Activated CD8-positive, alpha-beta memory T cell treated with anti-CD3 and anti-CD28 coated beads, Interleukin-2, amount 50 U/mL, for 24 hours (primary cell): ENCODE data around the gene TPRG1.

Experiments
- DNase-seq: peaks from one replicate; pipeline ENCODE4 v3.0.0-alpha.2; 2020; ENCODE audit errors: extremely low read depth

TPRG1 gene

GRCh38 chr3:189355481-189356201 is 183.9 kb downstream of the TPRG1 start:
- no peak for DNase-seq

DNA sequence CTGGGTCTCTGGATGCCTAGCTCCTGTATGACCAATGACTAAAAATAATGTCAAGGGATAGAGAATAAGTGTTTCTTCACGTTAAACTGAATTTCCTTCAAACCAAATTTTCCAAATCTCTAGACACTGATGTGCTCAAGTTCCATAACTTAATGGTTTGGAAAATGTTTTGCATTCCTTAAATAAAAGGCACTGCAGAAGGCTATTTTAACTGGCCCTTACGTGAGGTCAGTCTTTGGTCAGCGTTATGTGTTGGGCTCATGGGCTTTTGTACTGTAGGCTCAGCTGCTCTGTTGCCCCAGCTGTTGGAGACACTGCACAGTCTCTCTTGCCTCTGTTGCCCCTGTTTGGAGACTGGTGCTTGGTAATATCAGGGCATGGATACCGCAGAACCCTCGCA is 188.5 kb downstream of the TPRG1 start:
- no peak for DNase-seq

GRCh38 chr3:189361103-189361835 is 189.5 kb downstream of the TPRG1 start:
- DNase-seq = no peak

GRCh38 chr3:189363590-189364255 is 192.0 kb downstream of the TPRG1 start:
- no peak for DNase-seq

- DNase-seq = no peak
These were observed 194.1 kb downstream of the TPRG1 start for GRCh38 chr3:189365609-189366564.

GRCh38 chr3:189368384-189368783 is 196.6 kb downstream of the TPRG1 start:
- DNase-seq = no peak

DNA sequence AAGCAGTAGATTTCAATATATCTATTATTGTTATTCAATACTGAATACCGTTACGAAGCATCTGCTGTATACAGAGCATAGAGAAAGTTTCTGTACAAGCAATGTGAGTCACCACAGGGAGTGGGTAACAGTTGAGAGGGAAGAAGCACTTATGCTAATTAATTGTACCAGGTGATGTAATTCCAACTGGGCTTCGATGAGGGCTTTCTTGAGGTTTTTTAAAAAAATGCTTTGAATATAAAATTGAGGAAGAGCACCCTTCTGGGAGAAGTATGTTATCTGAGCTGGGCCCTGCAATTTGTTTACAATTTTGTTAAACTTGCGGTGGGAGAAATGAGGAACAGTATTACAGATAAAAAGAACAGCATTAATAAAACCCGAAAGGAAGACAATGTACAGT is 197.9 kb downstream of the TPRG1 start:
- DNase-seq = no peak

DNA sequence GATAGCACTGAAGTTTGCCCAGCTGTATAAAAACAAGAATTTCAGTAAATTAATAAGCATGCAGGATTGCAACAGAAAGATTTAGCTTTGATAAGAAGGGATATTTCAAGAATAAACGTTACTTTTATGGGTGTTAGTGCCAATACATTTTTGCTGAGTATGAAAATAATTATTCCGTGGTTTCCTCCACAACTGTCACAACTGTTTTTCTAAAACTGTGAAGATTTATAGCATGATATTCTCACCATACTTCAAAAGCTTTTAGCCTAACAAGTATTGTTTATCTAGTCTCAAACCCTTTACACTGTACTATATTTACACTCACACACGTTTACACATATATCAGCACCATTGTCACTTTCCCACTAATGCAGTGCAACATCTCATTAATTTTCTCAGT is 200.5 kb downstream of the TPRG1 start:
- no peak for DNase-seq
